Fibroblast of lung (primary cell): ENCODE data around the gene ZSWIM7.

Source experiments
- EZH2 ChIP-seq: IDR thresholded peaks from 2 replicates; pipeline ENCODE4 v1.5.1; 2012; ENCODE audit warnings: low read length, control low read depth, mild to moderate bottlenecking; ENCODE audit errors: missing control alignments
- TF ChIP-seq, protein P1 (sequence below), 2 donors: IDR thresholded peaks in 1 of 2; conservative IDR thresholded peaks in 1 of 2; 1 replicate in 1 of 2; 2 replicates in 1 of 2; pipeline ENCODE4 v1.5.1; 2011 to 2012; ENCODE audit warnings: low read length in 2 of 2, control low read depth in 1 of 2, inconsistent platforms in 1 of 2, low read depth in 1 of 2, mild to moderate bottlenecking in 1 of 2

DNA sequence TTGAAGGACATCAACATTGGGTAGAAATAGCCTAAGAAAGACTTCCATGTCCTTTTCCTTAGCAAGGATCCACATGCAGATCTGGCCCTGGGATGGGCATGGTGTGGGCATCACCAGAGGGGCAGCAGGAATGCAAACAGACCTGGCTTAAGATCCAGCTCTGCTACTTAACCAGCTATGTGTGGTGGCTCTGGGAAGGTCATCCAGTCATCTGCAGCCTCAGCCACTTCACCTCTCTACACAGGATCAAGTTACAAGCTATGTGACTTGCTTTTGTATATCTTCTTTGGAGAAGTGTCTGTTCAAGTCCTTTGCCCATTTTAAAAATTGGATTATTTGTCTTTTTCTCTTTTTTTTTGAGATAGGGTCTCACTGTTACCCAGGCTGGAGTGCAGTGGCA lies 68.1 kb downstream of the ZSWIM7 start:
- TF ChIP-seq, protein P1, sequence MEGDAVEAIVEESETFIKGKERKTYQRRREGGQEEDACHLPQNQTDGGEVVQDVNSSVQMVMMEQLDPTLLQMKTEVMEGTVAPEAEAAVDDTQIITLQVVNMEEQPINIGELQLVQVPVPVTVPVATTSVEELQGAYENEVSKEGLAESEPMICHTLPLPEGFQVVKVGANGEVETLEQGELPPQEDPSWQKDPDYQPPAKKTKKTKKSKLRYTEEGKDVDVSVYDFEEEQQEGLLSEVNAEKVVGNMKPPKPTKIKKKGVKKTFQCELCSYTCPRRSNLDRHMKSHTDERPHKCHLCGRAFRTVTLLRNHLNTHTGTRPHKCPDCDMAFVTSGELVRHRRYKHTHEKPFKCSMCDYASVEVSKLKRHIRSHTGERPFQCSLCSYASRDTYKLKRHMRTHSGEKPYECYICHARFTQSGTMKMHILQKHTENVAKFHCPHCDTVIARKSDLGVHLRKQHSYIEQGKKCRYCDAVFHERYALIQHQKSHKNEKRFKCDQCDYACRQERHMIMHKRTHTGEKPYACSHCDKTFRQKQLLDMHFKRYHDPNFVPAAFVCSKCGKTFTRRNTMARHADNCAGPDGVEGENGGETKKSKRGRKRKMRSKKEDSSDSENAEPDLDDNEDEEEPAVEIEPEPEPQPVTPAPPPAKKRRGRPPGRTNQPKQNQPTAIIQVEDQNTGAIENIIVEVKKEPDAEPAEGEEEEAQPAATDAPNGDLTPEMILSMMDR (conservative IDR thresholded peaks at IDR 0.05 in 1 of 2, IDR thresholded peaks at IDR 0.05 in 1 of 2; ENCODE audit: low read depth in 1 of 2, low read length in 2 of 2) = no peak
- no peak for TF ChIP-seq EZH2
